Mesothelial cell of epicardium (in vitro differentiated cells): ENCODE data around the gene IGF2BP1. TPM values are rescaled to one million over a fixed set of nuclear protein-coding genes. Genes with fewer than 3 reads are reported as not detected.

Experiments
- DNase-seq, 2 experiments: peaks; one replicate each; pipeline ENCODE4 v3.0.0; 2021; ENCODE audit warnings: low spot score in 2 of 2; ENCODE audit not compliant: unreplicated experiment in 2 of 2
- H3K27ac Mint-ChIP-seq: 2 replicates; pipeline ENCODE4 v1.8.0; 2021; ENCODE audit warnings: mixed read lengths
- H3K27me3 Mint-ChIP-seq: 2 replicates; pipeline ENCODE4 v1.8.0; 2021; ENCODE audit warnings: low read depth, mixed read lengths
- H3K36me3 Mint-ChIP-seq: 2 replicates; pipeline ENCODE4 v1.8.0; 2021; ENCODE audit warnings: mixed read lengths
- H3K4me1 Mint-ChIP-seq: 2 replicates; pipeline ENCODE4 v1.8.0; 2021; ENCODE audit warnings: mixed read lengths
- H3K4me3 Mint-ChIP-seq: 2 replicates; pipeline ENCODE4 v1.8.0; 2021; ENCODE audit warnings: mild to moderate bottlenecking, moderate library complexity, mixed read lengths
- H3K9me3 Mint-ChIP-seq: 2 replicates; pipeline ENCODE4 v1.8.0; 2021; ENCODE audit warnings: mixed read lengths
- total RNA-seq: library from RNA; stranded (reverse); gene quantifications from 3 replicates; pipeline ENCODE4 v1.2.1, GENCODE V29; 2021
- TF ChIP-seq, protein P1 (sequence below): fragments of 200-600 bp; sonication (generic); IDR thresholded peaks from one replicate; pipeline ENCODE4 v1.5.0; 2021; ENCODE audit warnings: antibody characterized with exemption; ENCODE audit not compliant: unreplicated experiment

The IGF2BP1 gene
- total RNA-seq, 1 donor from 2014 or later: 227 TPM

DNA sequence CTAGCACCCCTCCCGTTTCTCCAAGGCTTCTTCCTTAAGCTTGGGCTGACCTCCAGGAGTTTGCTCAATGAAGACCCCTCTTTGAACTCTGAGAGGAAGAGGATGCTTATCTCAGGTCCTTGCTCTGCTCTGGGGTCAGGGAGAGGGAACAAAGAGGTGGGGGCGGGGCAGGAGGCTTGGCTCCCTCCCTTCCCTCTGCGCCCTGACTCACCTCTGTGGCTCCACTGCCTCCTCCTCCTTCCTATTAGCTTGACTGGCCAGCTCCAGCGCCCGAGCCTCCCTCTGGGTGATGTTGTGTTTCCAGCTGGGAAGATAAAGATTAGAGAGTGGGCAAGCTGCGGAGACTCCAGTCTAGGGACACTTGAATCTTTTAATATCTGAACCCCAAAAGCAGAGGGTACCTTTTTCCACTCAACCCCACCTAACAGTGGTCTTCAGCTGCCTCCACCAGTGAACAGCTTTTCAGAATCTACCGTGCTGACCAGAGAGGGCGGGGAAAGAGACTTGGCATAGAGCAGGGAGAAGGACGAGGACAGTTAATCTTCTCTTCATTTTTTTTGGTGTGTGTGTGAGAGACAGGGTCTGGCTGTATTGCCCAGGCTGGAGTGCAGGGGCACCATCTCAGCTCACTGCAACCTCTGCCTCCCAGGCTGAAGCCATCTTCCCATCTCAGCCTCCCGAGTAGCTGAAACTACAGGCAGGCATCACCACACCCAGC lies 35.5 kb upstream of the IGF2BP1 start:
- Mint-ChIP-seq H3K4me1 (peaks cover 17% of the 10 kb centered on the region), H3K4me3 (peak overlapping the region; percentile 20), H3K27ac (peak overlapping the region; percentile 87), H3K36me3 (no peaks in the 10 kb centered on the region), H3K9me3 (no peaks in the 10 kb centered on the region), H3K27me3 (no peaks in the 10 kb centered on the region)
- TF ChIP-seq, protein P1, sequence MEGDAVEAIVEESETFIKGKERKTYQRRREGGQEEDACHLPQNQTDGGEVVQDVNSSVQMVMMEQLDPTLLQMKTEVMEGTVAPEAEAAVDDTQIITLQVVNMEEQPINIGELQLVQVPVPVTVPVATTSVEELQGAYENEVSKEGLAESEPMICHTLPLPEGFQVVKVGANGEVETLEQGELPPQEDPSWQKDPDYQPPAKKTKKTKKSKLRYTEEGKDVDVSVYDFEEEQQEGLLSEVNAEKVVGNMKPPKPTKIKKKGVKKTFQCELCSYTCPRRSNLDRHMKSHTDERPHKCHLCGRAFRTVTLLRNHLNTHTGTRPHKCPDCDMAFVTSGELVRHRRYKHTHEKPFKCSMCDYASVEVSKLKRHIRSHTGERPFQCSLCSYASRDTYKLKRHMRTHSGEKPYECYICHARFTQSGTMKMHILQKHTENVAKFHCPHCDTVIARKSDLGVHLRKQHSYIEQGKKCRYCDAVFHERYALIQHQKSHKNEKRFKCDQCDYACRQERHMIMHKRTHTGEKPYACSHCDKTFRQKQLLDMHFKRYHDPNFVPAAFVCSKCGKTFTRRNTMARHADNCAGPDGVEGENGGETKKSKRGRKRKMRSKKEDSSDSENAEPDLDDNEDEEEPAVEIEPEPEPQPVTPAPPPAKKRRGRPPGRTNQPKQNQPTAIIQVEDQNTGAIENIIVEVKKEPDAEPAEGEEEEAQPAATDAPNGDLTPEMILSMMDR: no peak
- DNase-seq: peak in 1 of 2 experiments; percentile 22

DNA sequence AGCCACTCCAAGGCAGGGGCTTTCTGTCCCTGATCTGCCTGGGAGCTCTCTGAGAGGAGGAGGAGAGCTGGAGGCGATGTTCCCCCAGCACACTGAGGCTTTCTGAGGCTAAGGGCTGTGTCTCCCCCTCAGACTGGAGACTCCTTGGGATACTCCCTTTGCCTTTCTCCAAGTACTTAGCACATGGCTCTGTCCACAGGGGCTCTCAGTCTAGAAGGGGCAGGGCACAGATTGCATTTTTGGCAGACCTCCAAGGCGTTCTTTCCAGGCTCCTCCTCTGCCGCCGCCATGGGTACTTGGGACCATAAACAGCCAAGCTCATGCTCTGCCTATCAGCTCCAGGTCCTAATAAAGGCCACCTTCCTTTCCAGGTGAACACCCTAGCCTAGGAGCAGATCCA lies 27.0 kb upstream of the IGF2BP1 start:
- no peaks in the 10 kb centered on the region for H3K36me3 Mint-ChIP-seq
- H3K27ac Mint-ChIP-seq: peak overlapping the region; percentile 7
- TF ChIP-seq, protein P1: no peak
- H3K9me3 Mint-ChIP-seq: no peaks in the 10 kb centered on the region
- peaks cover 29% of the 10 kb centered on the region for H3K4me1 Mint-ChIP-seq
- peak; percentile 29 to 57 for DNase-seq
- no peaks in the 10 kb centered on the region for H3K27me3 Mint-ChIP-seq
- H3K4me3 Mint-ChIP-seq: no peak overlapping the region

DNA sequence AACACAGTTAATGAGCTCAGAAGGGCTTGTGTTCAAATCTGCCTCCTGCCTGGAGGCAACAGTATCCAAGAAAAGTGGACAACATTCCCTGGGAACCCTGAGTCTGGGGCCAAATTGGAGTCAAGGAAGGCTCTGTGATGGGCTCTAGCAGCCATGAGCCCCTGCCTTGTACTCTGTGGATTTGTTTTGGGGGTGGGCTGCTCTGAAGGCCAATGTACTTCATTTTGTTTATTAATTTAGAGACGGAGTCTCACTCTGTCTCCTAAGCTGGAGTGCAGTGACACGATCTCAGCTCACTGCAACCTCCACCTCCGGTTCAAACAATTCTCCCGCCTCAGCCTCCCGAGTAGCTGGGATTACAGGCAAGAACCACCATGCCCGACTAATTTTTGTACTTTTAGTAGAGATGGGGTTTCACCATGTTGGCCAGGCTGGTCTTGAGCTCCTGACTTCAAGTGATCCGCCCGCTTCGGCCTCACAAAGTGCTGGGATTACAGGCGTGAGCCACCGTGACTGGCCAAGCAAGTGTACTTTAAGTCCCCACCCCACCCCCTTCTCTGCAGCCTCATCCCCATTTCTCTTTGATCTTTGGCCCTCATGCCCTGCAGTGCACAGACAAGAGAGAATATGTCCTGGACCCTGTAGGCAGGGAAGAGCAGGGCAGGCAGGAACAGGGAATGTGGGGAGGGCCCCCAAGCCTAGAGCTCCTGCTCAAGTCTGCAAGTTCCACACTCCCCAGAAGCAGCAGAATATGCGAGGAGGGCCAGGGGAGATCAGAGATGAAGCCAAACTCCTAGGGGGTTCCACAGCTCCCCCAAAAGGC lies 26.1 kb upstream of the IGF2BP1 start:
- peak overlapping the region; percentile 93 for H3K27ac Mint-ChIP-seq
- no peaks in the 10 kb centered on the region for H3K9me3 Mint-ChIP-seq
- no peak overlapping the region for H3K4me3 Mint-ChIP-seq

DNA sequence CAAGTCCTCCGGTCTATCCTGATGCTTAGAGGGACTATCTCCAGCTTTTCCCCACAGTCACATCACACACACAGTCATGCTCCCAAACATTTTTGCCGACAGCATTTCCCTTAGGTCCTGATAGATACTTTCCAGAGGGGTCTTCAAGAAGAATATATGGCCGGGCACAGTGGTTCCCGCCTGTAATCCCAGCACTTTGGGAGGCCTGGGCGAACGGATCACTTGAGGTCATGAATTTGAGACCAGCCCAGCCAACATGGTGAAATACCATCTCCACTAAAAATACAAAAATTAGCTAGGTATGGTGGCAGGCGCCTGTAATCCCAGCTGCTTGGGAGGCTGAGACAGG lies 24.5 kb upstream of the IGF2BP1 start:
- no peak for DNase-seq
- Mint-ChIP-seq H3K36me3 (no peaks in the 10 kb centered on the region), H3K4me3 (peak overlapping the region; percentile 10)

More for the DNA sequence above, 26.1 kb upstream of the IGF2BP1 start:
- Mint-ChIP-seq H3K36me3 (no peaks in the 10 kb centered on the region), H3K27me3 (no peaks in the 10 kb centered on the region), H3K4me1 (peaks cover 29% of the 10 kb centered on the region)
- TF ChIP-seq, protein P1: no peak
- no peak for DNase-seq

DNA sequence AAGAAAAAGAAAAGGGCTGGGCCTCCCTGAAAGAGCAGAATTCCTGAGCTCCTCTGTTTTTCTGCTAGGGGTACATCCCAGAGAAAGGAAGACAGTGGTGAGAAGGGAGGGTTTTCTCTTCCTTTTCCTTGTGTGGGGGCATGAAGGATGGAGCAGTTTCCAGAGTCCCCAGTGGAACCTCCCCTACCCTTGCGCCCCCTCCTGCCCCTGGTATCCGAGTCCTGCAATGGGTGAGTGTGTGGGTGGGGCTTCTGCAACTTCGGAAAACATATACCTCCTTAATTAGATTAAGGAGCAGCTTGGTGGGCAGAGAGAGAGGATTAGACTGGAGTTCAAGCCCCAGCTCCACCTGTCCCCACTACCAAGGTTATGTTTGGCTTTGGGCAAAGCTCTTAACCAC lies 23.4 kb upstream of the IGF2BP1 start:
- no peaks in the 10 kb centered on the region for H3K9me3 Mint-ChIP-seq
- no peaks in the 10 kb centered on the region for H3K36me3 Mint-ChIP-seq
- H3K27me3 Mint-ChIP-seq: no peaks in the 10 kb centered on the region
- H3K4me3 Mint-ChIP-seq: no peak overlapping the region
- H3K4me1 Mint-ChIP-seq: peaks cover 29% of the 10 kb centered on the region
- no peak for DNase-seq
- TF ChIP-seq, protein P1: no peak
- H3K27ac Mint-ChIP-seq: no peak overlapping the region

More for the DNA sequence above, 24.5 kb upstream of the IGF2BP1 start:
- no peaks in the 10 kb centered on the region for H3K9me3 Mint-ChIP-seq
- peaks cover 29% of the 10 kb centered on the region for H3K4me1 Mint-ChIP-seq
- TF ChIP-seq, protein P1: no peak
- H3K27me3 Mint-ChIP-seq: no peaks in the 10 kb centered on the region
- H3K27ac Mint-ChIP-seq: peak overlapping the region; percentile 93
